GM19438 (cell line): ENCODE measurements around the gene LIN28A.
"Not testable (repeated sequence)": the region's sequence is repeated elsewhere in the genome, so short reads cannot be mapped to it uniquely, and the experiment has no call there.

ENCODE experiments used
- ATAC-seq: cut with Tn5 transposase; IDR thresholded peaks from one replicate; pipeline ENCODE4 v1.9.1; 2021; ENCODE audit warnings: low read depth; ENCODE audit not compliant: unreplicated experiment

The LIN28A gene, protein sequence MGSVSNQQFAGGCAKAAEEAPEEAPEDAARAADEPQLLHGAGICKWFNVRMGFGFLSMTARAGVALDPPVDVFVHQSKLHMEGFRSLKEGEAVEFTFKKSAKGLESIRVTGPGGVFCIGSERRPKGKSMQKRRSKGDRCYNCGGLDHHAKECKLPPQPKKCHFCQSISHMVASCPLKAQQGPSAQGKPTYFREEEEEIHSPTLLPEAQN

DNA sequence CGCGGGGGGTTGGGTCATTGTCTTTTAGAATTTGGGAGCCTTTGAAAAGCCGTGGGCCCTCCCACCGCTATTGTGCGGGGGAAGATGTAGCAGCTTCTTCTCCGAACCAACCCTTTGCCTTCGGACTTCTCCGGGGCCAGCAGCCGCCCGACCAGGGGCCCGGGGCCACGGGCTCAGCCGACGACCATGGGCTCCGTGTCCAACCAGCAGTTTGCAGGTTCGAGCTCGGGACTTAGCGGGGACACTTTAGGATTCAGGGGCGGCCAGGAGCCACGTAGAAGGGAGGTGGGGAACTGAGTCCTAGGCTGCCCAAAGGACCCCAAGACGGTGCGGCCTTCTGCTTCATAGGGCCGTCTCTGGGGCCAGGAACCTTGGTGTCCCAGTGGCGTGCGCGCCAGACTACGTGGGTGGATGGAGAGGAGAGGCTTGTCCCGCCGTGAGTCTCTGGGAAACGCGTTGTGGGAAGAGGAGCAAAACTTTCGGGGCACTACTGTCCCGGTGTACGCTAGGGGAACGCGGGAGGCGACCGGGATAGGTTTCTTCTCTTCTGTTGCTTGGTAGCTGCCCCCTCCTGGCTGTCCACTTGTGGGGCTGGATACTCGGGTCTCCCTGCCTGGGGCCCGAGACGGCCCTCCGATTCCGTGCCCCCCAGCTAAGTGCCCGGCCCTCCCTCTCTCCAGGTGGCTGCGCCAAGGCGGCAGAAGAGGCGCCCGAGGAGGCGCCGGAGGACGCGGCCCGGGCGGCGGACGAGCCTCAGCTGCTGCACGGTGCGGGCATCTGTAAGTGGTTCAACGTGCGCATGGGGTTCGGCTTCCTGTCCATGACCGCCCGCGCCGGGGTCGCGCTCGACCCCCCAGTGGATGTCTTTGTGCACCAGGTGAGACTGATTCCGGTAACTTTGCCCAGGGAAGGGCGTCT lies at the start of gene LIN28A:
Gene LIN28A, plus strand, starts transcription at position 112 of the 918 bp plus-strand sequence. Its CDS starts 75 bp downstream, at position 187.
- no peak for ATAC-seq

DNA sequence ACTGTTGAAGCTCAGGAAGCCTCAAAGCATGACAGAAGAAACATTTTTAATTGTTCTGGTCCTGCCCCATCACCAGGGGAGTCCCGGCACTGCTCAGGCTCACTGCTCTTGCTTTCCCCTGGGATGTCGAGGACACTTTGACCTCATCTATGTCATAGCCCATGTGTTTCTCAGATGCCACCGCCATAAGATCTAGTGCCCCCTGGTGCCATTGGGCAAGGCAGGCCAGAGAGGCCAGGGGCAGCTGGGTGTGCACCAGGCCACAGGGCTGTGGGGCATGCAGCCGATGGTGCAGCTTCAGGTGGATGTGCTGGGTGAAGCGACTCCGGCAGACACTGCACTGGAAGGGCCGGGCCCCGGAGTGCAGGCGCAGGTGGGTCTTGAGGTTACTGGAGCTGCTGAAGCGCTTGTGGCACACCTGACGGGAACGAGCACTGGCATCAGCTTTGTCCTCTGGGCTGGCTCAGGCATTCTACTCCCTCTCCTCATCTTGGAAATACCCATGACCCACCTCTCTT lies 49.0 kb upstream of the LIN28A start:
- no peak for ATAC-seq

DNA sequence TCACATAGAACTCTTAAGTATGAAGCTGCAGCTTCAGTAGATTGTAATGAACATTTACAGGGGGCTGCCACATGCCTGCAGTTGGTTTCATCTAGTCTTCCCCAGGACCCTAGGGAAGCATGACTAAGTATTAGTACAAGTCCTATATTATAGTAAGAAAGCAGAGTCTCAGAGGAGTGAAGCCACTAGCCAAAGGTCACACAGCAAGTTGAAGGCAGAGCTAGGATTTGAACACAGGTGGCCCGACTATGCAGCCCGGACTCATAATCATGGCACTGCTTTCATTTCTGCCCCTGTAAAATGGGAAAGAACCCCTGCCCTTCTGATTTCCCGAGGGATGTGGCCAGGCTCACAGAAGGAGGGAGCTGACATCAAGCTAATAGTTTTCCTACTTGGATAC lies 48.3 kb upstream of the LIN28A start:
- no peak for ATAC-seq

DNA sequence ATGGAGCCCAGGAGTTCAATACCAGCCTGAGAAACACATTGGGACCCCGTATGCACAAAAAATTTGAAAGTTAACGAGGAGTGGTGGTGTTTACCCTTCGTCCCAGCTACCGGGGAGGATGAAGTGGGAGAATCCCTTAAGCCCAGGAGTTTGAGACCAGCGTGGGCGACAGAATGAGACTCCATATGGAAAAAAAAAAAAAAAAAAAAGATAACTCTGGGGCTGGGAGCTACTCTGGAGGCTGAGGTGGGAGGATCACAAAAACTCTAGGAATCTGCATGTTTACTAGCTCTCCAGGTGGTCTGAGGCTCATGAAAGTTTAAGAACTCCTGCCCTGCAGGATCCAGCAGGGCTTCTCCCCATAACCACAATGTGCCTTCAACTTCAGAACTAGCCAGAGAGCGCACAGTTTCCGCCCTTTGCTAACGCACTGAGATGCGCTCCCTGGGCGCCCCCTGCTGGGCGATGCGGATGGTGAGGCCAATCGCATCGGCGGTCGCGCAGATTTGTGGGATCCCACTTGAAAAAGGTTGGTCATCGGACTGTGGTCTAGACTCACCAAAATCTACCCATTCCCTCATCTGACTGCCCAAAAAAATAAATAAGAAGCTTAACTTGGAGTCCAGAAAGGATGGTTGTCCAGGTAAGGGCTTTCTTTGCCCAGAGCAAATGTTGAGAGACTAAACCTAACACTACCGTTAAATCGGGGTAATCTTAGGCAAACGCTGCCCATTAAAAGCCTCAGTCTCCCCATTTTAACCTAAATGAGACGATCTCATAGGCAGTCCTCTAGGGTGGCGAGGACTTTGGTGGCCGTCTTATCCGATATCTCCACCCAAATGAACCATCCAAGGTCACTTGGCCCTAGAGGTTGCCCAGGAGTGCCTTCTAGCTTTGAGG lies 46.8 kb upstream of the LIN28A start:
- ATAC-seq, result no peak

DNA sequence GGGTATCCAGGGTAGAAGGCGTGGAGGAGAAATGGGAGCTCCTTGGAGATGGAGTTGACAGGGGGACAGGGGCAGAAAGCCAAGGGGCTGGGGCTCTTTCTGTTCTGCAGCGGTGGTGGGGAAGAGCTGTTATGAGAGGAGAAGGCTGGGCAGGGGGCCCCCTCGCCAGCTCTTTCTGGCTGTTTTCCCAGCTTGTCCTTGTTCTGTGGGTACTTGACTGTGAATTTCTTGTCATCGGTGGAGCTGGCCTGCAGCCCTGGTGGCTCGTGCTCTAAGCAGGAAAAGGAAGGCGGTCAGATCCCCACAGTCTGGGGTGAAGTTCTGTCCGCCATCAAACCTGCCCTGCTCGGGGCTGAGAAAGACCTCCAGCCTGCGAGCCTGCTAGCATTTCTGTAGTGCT lies 45.7 kb upstream of the LIN28A start:
- no peak for ATAC-seq

DNA sequence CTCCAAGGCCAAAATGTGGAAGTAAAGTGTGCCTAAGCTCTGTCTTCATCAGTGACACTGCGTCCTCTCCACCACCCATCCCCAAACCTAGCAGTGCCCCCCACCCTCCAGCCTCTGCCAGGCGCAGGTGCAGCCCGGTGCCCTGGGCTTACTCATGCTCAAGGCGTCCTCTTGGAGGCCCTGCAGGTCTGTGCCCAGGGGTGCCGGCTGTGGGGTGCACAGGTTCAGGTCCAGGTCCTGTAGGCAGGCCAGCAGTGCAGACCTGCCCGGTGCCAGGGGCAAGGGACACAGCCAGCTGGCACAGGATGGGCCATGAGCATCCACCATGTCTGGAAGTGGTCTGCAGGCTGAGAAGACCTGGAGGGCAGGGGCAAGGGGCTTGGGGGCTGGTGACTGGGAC lies 43.2 kb upstream of the LIN28A start:
- no peak for ATAC-seq

DNA sequence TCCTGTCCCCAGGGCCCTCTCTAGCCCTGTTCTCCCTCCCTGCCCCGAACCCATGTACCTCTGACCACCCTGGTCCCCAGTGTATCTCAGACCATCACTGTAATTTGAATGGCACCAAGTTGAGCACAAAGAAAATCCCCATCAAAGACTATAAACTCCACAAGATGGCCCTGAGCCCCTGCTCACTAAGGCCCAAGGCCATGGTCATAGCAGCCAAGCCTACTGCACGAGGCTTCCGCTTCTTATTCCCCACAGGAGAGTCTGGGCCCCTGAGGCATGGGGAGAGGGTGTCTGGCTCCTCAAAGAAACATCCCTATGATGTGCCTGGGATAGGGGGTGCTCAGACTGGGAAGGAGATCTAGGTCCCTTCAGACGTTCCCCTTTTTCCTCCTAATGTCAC lies 42.6 kb upstream of the LIN28A start:
- no peak for ATAC-seq

DNA sequence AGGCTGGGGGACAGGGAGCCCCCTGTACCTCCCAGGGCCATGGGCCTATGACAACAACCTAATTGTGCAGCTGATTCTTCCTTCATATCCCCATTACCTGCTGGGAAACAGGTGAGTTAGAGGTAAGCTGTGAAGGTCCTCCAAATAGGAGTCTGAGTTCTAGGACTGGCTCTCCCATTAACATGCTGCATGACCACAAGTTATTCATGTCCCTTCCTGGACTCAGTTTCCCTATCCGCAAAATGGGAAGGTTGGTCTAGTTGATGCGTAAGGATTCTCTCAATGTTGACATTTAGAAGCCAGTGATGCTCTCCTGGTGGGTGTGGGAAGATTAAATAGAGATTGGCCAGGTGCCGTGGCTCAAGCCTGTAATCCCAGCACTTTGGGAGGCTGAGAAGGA lies 42.1 kb upstream of the LIN28A start:
- ATAC-seq, result no peak

DNA sequence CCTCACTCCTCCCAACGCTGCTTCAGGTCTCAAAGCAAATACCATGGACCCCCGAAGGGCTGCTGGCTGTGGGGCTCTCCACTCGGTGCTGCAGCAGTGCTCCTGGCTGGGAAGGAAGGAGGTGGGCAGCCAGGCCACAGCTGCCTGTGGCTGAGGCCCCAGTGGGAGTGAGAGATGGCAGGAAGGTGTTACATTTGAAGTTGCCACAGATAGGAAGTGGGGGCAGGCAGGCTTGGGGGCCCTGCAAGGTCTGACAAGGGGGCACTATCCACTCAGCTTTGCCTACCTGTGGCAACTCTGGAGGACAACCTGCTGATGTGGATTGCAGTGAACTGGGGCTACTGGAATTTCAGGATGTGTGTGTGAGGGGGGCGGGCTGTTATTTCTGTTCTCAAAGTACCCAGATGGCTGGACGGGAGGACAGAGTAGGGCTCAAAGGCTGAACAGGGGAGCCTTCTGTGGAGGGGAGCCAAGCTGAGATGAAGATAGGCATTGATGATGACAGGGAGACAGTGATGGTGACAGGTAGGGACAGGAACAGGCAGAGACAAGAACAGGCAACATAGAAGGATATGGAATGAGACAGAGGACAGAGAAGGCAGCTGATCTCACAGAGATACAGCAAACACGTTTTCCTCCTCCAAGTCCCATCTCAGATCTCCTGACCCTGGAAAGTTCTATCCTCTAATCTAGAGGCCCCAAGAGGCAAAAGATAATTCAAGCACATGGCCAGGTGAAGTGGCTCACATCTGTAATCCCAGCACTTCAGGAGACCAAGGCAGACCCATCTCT lies 39.8 kb upstream of the LIN28A start:
- no peak for ATAC-seq

DNA sequence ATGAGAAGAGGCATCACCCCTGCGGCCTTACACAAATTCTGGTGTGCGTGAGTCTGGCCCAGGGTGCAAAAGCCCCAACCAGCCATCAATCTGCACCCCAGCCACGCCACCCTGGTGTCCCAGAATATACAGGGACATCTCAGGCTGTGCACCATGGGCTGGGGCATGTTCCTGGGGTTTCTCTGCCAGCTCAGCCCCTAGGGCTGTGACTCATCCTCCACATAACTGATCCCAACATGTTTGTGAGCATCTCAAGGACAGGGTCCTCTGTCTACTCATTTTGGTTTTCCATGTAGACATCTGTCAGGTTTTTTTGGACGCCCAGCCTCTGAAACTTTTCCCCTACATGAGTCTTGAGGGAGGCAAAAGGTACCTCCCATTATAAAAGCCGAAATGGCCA lies 38.6 kb upstream of the LIN28A start:
- ATAC-seq, result no peak

DNA sequence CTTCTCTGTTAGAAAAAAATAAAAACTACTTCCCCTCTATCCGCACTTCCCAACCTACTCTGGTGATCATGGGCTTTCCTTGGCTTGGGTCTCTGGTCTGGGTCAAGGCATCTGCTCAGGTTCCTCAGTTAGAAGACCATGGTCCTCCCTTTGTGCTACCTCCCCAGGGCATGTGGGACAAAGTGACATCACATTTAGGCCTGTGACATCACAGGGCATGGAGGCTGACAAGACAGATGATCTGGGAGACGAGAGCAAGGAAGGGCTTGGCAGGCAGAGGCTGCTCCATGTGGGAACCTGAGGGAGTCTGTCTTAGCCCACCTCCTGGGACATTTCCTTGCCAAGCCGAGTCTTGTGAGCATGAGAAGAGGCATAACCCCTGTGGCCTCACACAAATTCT lies 38.0 kb upstream of the LIN28A start, which contains the start of gene ZNF683:
Gene ZNF683, minus strand, starts transcription at position 140 of the 400 bp plus-strand sequence. CDS start 4,179 bp downstream, outside the sequence.
- ATAC-seq, result not testable (repeated sequence)

DNA sequence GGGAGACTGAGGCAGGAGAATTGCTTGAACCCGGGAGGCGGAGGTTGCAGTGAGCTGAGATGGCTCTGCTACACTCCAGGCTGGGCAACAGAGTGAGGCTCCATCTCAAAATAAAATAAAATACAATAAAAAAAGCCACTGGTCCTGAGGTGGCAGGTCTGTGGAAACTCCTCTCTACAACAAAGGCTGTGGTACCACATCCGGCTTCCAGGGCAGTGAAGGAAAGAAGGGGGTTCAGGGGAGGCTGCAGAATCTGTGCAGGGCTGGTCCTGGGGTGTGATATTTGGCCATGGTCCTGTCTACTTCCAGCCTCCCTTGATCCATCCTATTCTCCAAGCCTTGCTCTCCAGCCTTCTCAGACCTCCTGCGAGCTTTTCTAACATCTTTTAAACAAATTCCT lies 37.3 kb upstream of the LIN28A start:
- no peak for ATAC-seq

DNA sequence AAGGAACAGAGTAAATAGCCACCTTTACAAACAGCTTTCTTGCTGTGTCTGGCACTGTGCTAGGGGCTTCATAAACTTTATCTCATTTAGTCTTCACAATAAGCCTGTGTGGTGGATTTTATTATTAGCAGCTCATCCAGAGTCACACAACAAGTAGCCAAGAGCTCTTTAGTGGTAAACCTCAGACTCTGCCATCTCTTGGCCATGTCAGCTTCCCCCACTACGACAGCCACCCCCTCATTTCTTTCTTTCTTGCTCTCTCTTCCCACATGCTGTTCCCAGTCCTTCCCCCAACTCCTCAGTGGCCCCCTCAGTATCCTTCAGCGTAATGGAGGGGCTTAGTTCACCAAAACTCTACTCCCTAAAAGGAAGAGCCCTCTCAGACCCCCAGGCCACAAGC lies 36.8 kb upstream of the LIN28A start:
- no peak for ATAC-seq

DNA sequence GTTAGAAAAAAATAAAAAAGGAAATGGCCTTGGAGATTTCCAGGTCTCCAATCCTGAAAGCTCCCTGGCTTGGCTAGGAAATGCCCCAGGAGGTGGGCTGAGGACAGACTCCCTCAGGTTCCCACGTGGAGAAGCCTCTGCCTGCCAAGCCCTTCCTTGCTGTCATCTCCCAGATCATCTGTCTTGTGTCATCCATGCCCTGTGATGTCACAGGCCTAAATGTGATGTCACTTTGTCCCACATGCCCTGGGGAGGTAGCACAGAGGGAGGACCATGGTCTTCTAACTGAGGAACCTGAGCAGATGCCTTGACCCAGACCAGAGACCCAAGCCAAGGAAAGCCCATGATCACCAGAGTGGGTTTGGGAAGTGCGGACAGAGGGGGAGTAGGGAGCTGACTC lies 36.3 kb upstream of the LIN28A start:
- not testable (repeated sequence) for ATAC-seq

DNA sequence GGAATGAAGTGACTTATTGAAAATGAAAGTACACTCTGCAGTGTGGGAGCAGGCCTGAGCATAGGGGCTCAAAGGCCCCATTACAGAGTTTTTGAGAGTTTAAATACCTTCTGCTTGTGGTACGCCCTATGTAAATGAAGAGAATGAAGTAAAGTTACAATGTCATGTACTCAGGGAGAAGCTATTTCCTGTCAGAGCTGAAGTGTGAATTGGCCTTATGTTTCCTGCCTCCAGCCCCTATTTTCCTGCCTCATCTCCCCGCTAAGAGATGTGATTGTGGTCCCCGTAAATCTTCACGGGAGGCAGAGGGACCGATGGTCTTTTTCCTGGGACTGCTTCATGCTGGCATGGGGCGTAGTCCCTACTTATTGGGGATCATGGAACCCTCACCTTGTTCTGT lies 35.5 kb upstream of the LIN28A start:
- ATAC-seq, result no peak

DNA sequence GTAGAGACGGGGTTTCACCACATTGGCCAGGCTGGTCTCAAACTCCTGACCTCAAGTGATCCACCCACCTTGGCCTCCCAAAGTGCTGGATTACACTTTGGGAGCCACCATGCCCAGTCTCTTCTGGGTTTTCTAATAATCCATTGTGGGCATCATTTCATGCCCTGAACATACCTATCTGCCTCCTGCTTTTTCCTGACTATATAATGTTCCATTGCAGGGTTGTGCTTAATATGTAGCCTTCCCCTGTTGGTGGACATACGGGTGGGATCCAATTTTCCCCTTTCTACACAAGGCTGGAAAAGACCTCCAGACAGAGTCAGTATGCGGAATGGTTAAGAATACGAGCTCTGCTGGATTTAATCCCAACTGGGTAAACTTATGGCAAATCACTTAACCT lies 34.6 kb upstream of the LIN28A start:
- no peak for ATAC-seq

DNA sequence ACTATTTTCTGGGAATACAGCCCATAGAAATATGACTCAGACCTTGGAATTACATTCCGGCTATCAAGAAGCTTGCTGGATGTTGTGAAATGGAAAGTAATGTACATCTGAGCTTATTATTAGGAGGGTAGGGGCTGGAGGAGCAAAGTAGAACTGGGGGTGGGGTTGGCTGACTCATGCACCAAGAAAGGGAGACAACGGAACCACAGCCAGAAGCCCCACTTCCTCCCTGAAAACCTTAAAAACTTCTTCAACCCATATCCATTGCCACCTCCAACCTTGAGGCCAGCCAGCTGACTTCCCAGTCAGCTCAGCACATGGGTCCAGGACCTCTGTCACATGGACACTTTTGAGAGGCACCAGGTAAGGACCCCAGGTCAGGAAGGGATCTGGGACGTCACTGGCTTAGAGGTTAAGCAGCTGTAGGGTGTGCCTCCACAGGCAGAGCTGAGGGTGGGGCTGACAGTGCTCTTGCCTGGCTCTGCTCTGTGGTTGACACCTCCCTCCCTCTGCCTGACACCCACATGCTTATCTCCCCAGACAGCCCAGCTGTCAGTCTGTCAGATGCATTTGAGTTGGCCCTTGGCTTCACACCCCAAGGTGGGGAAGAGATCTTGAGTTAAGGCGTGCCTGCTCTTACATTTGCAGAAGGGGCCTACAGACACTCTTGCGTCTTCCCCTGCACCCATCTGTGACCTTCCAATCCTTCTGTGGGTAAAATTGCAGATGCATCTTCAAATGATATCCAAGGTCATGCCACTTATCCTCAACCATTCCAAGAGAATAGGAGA lies 32.3 kb upstream of the LIN28A start:
- no peak for ATAC-seq

DNA sequence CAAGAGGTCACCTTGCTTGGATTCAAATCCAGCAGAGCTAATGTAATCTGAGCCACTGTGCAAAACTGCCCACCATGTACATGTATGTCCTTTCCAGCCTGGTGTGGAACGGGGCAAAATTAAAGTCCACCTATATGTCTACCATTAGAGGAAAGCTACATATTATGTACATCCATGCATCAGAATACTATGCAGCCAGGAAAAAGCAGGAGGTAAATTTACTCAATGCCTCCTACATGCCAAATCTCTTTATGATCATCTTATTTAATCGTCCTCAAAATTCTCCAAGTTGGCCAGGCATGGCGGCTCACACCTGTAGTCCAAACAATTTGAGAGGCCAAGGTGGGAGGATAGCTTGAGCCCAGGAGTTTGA lies 31.8 kb upstream of the LIN28A start:
- ATAC-seq, result no peak

DNA sequence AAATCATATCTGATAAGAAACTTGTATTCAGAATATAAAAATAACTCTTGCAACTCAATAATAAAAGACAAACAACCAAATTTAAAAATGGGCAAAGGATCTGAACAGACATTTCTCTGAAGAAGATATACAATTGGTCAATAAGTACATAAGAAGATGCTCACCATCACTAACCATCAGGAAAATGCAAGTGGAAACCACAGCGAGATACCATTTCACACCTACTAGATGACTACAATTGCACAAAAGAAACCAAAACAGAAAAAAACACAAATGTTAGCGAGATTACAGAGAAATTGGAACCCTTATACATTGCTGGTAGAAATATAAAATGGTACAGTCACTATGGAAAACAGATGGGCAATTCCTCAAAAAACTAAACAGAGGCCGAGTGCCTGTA lies 26.5 kb upstream of the LIN28A start:
- no peak for ATAC-seq
